Activated T-cell treated with anti-CD3 and anti-CD28 coated beads, Interleukin-2, amount 50 U/mL, for 72 hours (primary cell): ENCODE measurements around the gene NAA25. TPM values are rescaled to one million over a fixed set of nuclear protein-coding genes. Genes with fewer than 3 reads are reported as not detected.
"Not testable (repeated sequence)": the region's sequence is repeated elsewhere in the genome, so short reads cannot be mapped to it uniquely, and the experiment has no call there.

Source experiments
- ATAC-seq, 2 donors: fragments of 150-1000 bp; cut with Tn5 transposase; replicated peaks in 1 of 2; 2 replicates each; pipeline ENCODE4 v1.10.0; 2021; ENCODE audit warnings: moderate library complexity in 2 of 2, mild to moderate bottlenecking in 1 of 2
- DNase-seq, 2 donors: peaks; one replicate each; pipeline ENCODE4 v3.0.0; 2021 to 2022; ENCODE audit warnings: mixed read lengths in 1 of 2
- H3K27ac Mint-ChIP-seq: one replicate; pipeline ENCODE4 v1.8.0; 2022; ENCODE audit warnings: mild to moderate bottlenecking, moderate library complexity, mixed read lengths
- H3K27me3 Mint-ChIP-seq: one replicate; pipeline ENCODE4 v1.8.0; 2022; ENCODE audit warnings: low read depth, mixed read lengths
- H3K36me3 Mint-ChIP-seq, 2 donors: one replicate each; pipeline ENCODE4 v1.8.0; 2022; ENCODE audit warnings: mixed read lengths in 2 of 2, mild to moderate bottlenecking in 1 of 2; ENCODE audit not compliant: insufficient read depth in 2 of 2
- H3K4me1 Mint-ChIP-seq: one replicate; pipeline ENCODE4 v1.8.0; 2022; ENCODE audit warnings: low read depth, mixed read lengths
- H3K4me3 Mint-ChIP-seq, 2 donors: one replicate each; pipeline ENCODE4 v1.8.0; 2022; ENCODE audit warnings: mild to moderate bottlenecking in 2 of 2, mixed read lengths in 2 of 2, moderate library complexity in 2 of 2
- H3K9me3 Mint-ChIP-seq, 2 donors: one replicate each; pipeline ENCODE4 v1.8.0; 2022; ENCODE audit warnings: mixed read lengths in 2 of 2
- total RNA-seq, 2 donors: library from RNA; stranded (reverse); gene quantifications; one replicate each; pipeline ENCODE4 v1.2.3, GENCODE V29; 2022

The NAA25 gene
- total RNA-seq, 2 donors from 2014 or later, result 36.3 to 47.0 TPM

DNA sequence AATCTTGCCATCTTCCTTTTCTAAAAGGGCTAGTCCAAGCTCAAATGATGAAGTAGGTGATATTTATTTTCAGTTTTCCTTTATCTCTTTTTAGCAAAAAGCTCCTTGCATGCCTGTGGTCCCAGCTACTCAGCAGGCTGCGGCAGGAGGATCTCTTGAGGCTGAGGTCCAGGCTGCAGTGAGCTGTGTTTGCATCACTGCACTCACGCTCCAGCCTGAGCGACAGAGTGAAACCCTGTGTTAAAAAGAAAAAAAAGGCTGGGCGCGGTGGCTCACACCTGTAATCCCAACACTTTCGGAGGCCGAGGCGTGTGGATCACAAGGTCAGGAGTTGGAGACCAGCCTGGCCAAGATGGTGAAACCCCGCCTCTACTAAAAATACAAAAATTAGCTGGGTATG, 100.6 kb downstream of the NAA25 start:
- peaks cover 2 to 11% of the 10 kb centered on the region in 2 donors for H3K36me3 Mint-ChIP-seq
- H3K27me3 Mint-ChIP-seq, result no peaks in the 10 kb centered on the region
- ATAC-seq, result no peak
- no peak overlapping the region for H3K27ac Mint-ChIP-seq
- peaks cover 45% of the 10 kb centered on the region for H3K4me1 Mint-ChIP-seq
- no peak for DNase-seq
- no peaks in the 10 kb centered on the region for H3K9me3 Mint-ChIP-seq
- no peak overlapping the region for H3K4me3 Mint-ChIP-seq

DNA sequence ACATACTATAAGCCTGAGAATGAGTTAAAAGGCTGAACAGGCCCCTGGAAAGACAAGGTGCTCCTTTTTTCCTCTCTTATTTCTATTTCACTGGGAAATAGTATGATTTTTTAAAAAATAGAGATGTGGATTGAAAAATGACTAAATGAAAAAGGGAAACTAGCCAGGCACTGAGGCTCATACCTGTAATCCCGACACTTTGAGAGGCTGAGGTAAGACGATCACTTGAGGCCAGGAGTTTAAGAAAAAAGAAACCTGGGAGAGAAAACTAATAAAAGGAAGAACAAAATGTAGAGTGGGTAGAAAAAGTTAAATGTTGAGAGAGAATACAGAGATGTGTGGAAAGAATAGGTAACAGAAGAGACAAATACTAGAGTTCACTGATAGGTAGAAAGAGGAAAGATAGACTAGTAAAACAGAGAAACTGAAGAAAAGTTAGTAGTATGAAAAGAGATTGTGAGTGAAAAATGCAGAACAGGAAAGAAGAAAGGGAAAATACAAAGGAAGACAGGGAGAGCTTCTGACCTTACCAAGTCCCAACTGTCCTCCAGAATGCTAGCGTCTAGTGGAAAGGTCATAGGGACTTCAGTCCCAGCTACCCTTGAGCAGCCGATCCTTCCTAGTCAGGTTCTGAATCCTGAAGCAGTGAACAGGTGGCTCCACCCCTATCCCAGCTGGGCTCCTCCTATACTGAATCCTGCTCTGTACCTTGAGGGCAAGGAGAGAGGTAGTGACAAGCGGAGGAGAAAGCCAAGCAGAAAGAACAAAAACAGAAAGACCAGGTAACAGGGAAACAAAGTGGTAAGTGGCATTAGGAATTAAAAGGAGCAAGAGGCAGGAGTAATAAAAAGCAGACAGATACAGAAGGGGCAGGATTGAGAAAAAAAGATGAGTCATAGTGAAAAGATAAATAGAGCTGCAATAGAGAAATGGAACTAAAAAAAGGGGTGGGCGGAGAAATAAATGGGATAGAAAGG, 102.9 kb downstream of the NAA25 start:
- Mint-ChIP-seq H3K36me3 (peaks cover 0 to 6% of the 10 kb centered on the region in 2 donors), H3K27ac (peak overlapping the region; percentile 81), H3K27me3 (no peaks in the 10 kb centered on the region), H3K4me3 (peak overlapping the region in 1 of 2 donors; percentile 4), H3K4me1 (peaks cover 47% of the 10 kb centered on the region), H3K9me3 (no peaks in the 10 kb centered on the region)
- DNase-seq (no peak), ATAC-seq (no peak)

DNA sequence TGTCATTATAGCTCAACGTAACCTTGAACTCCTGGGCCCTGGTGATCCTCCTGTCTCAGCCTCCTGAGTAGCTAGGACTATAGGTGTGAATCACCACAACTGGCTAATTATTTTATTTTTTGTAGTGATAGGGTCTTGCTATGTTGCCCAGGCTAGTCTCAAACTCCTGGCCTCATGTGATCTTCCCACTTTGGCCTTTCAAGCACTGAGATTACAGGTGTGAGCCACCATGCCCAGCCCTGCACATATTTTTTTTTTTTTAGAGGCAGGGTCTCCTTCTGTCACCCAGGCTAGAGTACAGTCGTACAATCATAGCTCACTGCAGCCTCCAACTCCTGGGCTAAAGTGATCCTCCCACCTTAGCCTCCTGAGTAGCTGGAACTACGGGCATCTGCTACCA, 104.5 kb downstream of the NAA25 start:
- Mint-ChIP-seq H3K27ac (no peak overlapping the region), H3K36me3 (peaks cover 0 to 6% of the 10 kb centered on the region in 2 donors), H3K9me3 (no peaks in the 10 kb centered on the region), H3K4me3 (no peak overlapping the region), H3K27me3 (no peaks in the 10 kb centered on the region), H3K4me1 (peaks cover 48% of the 10 kb centered on the region)
- ATAC-seq (no peak), DNase-seq (no peak)

DNA sequence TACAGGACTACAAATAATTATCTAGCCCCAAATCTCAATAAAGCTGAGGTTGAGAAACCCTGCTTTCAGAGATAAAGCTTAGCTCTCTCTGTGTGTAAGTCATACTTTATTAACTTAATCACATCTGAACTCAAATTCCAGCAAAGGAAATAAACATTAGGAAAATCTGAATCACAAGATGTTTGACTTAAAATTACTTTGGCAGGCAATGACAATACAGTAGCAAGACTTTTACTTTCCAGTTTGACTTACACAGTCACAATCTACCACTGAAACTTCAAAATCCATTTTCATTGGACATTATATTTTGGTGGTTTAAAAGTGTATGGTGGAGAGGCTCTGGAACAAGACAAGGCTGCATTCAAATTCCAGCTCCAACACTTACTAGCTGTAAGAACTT, 107.0 kb downstream of the NAA25 start:
- Mint-ChIP-seq H3K4me1 (peaks cover 61% of the 10 kb centered on the region), H3K27ac (peak overlapping the region; percentile 97), H3K4me3 (peak overlapping the region; percentile 55 to 83), H3K36me3 (peaks cover 0 to 6% of the 10 kb centered on the region in 2 donors), H3K9me3 (no peaks in the 10 kb centered on the region), H3K27me3 (no peaks in the 10 kb centered on the region)
- DNase-seq, result no peak
- ATAC-seq, result peak; percentile 69 to 71

DNA sequence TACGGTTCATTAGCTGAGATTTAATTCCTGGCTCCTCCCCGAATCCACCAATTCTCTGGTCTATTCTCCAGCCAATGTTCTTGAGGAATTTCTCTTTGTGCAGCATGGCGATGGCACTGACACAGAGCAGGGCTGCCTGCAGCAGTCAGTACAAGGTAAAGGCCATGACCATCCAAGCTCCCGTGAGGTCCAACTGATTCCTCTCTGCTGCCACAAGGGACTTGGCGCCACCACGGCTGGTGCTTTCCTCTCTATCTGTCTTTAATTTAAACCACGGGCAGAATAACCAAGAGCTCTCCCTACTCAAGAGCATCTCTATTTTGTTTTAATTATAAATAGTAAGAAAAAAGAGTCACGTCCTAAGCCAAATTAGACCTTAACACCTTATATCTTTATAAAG, 107.8 kb downstream of the NAA25 start:
- peaks cover 0 to 6% of the 10 kb centered on the region in 2 donors for H3K36me3 Mint-ChIP-seq
- peak overlapping the region; percentile 97 for H3K27ac Mint-ChIP-seq
- no peak for ATAC-seq

DNA sequence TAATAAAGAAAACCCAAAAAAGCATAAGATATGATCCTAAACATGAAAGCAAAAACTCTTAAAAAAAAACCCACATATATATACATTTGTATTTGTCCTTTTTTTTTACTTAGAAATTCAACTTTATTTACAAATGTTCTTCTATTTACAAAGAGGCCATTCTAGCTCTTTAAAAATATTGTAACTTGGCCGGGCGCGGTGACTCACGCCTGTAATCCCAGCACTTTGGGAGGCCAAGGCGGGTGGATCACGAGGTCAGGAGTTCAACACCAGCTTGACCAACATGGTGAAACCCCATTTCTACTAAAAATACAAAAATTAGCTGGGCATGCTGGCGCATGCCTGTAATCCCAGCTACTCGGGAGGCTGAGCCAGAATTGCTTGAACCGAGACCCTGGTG, 109.5 kb downstream of the NAA25 start:
- Mint-ChIP-seq H3K4me1 (peaks cover 63% of the 10 kb centered on the region), H3K4me3 (peak overlapping the region in 1 of 2 donors; percentile 19)
- ATAC-seq, H3K27ac Mint-ChIP-seq, H3K36me3 Mint-ChIP-seq, H3K27me3 Mint-ChIP-seq, DNase-seq, H3K9me3 Mint-ChIP-seq: not testable (repeated sequence)

More for the DNA sequence above, 107.8 kb downstream of the NAA25 start:
- H3K9me3 Mint-ChIP-seq, result no peaks in the 10 kb centered on the region
- peak overlapping the region; percentile 39 to 84 for H3K4me3 Mint-ChIP-seq
- DNase-seq, result no peak
- peaks cover 54% of the 10 kb centered on the region for H3K4me1 Mint-ChIP-seq
- H3K27me3 Mint-ChIP-seq, result no peaks in the 10 kb centered on the region

DNA sequence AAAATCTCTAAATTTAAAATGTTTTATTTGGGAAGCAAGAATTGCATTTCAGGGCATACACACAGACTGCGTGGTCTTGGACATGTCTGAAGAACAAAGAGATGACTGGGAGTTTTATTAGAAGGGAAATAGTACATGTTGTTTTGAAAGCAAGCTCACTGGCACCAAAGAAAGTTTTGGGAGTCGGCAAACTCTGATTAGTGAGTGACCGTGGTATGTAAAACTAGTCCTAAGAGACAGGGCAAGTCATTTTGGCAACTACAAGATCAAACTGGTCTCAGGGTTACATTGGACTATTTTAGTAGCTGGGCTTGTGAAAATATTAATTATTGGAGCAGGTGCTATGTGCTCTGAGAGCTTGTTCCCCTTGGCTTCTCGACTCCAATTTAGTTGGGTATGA, 110.6 kb downstream of the NAA25 start:
- no peak for DNase-seq
- H3K4me3 Mint-ChIP-seq, result peak overlapping the region in 1 of 2 donors; percentile 10
- H3K4me1 Mint-ChIP-seq, result peaks cover 72% of the 10 kb centered on the region
- no peak for ATAC-seq
- H3K9me3 Mint-ChIP-seq, result no peaks in the 10 kb centered on the region
- H3K27me3 Mint-ChIP-seq, result no peaks in the 10 kb centered on the region
- H3K27ac Mint-ChIP-seq, result no peak overlapping the region
- peaks cover 0 to 3% of the 10 kb centered on the region in 2 donors for H3K36me3 Mint-ChIP-seq

DNA sequence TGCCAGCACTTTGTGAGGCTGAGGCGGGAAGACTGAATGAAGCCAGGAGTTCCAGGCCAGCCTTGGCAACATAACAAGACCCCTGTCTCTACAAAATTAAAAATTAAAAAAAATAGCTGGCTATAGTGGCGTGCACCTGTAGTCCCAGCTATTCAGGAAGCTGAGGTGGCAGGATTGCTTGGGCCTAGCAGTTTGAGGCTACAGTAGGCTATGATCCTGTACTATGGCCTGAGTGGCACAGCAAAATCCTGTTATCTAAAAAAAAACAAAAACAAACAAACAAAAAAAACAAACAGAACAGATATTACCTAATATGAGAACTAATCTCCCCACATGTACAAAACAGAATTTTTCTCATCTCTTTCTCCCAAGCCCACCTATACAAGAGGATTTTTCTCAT, 111.3 kb downstream of the NAA25 start:
- Mint-ChIP-seq H3K36me3 (no peaks in the 10 kb centered on the region), H3K27ac (peak overlapping the region; percentile 91), H3K27me3 (no peaks in the 10 kb centered on the region), H3K4me1 (peaks cover 73% of the 10 kb centered on the region), H3K9me3 (no peaks in the 10 kb centered on the region), H3K4me3 (peak overlapping the region in 1 of 2 donors; percentile 40)
- DNase-seq (no peak), ATAC-seq (no peak)

DNA sequence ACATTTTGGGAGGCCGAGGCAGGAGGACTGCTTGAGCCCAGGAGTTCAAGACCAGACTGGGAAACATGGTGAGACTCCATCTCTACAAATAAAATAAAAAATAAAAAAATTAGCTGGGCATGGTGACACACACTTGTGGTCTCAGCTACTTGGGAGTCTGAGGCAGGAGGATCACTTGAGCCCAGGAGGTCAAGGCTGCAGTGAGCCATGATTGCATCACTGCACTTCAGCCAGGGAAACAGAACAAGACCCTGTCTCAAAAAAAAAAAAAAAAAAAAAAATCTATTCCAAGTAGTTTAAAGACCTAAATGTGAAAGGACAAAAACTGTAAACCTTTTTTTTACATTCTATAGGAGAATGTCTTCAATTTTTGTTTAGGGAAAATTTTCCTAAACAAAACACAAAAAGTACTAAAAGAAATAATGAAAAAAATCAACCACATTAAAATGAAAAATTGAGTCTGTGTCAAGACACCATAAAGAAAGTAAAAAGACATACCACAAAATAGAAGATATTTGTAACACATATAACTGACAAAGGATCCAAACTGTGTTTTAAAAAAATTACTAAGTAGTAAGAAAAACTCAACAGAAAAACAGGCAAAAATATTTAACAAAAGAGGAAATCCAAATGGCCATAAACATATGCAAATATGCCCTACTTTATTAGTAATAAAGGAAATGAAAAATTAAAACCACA, 112.7 kb downstream of the NAA25 start:
- ATAC-seq, result no peak
- Mint-ChIP-seq H3K36me3 (no peaks in the 10 kb centered on the region), H3K9me3 (no peaks in the 10 kb centered on the region), H3K27ac (no peak overlapping the region), H3K4me1 (peaks cover 71% of the 10 kb centered on the region), H3K27me3 (no peaks in the 10 kb centered on the region), H3K4me3 (peak overlapping the region in 1 of 2 donors; percentile 95)
- no peak for DNase-seq

DNA sequence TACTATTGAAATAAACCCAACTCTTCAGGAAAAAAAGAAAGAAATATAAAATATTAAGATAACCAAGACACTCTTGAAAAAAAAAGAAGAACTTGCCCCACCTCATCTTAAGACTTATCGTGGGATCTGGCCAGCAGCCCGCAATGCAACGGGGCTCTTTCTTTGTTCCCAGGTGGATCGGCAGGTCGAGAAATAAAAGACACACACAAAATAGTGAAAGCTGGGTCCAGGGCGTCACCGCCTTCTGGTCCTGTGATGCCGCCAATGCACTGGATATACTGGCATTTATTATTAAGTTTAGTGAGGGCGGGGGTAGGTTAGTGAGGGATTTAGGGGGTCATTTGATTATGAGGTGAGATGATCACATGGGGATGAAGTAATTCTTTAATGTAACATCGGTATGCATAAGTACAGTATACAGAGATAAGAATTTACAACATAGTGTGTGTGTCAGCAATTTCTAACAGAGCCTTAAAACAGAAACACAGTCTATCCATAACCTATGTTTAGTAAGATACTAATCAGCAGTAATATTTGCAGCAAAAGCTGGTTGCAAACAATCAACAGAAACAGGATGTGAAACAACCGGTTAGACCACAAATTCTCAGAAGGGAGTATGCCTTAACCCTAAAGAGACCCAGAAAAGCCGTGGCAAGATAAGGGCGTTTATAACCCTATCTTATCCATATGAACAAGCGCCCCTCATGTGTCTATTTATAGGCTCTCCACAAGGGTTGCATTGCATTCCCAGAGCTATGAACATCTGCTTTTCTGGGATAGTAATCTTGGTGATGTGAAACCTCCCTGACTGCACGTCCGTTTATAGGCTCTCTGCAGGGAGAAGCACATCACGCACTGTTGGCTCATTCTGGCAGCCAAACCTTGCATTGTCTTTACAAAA, 114.1 kb downstream of the NAA25 start:
- H3K9me3 Mint-ChIP-seq, H3K27me3 Mint-ChIP-seq, DNase-seq, H3K36me3 Mint-ChIP-seq, ATAC-seq: not testable (repeated sequence)
- Mint-ChIP-seq H3K27ac (peak overlapping the region; percentile 86), H3K4me3 (peak overlapping the region; percentile 82 to 95), H3K4me1 (peaks cover 63% of the 10 kb centered on the region)

DNA sequence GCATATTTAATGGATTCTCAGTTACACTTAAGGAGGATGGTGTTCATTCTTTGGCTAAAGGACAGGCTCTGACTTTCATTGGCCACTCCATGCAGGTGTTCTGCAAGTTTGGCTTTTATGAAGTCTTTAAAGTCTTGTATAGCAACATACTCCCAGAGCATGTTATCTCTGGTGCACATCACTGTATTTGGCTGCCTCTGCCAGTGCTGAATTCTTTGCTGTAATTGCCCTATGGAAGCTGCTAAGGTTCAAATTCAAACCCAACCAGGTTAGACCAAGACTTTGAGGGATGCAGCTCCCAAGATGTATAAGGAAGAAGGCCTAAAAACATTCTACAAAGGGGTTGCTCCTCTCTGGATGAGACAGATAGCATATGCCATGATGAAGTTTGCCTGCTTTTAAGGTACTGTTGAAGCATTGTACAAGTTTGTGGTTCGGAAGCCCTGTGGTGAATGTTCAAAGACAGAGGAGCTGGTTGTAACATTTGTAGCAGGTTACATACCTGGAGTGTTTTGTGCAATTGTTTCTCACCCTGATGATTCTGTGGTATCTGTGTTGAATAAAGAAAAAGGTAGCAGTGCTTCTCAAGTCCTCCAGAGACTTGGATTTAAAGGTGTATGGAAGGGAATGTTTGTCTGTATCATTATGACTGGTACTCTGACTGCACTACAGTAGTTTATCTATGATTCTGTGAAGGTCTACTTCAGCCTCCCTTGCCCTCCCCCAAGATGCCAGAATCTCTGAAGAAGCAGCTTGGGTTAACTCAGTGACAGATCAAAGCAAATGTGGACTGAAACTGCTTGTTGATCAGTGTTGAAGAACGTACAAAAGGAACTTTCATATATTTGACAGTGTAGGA, 115.1 kb downstream of the NAA25 start:
- Mint-ChIP-seq H3K27ac (peak overlapping the region; percentile 3), H3K9me3 (no peaks in the 10 kb centered on the region), H3K27me3 (no peaks in the 10 kb centered on the region), H3K4me1 (peaks cover 57% of the 10 kb centered on the region), H3K4me3 (peak overlapping the region; percentile 82 to 95), H3K36me3 (no peaks in the 10 kb centered on the region)
- DNase-seq, result no peak
- peak; percentile 68 to 75 for ATAC-seq

DNA sequence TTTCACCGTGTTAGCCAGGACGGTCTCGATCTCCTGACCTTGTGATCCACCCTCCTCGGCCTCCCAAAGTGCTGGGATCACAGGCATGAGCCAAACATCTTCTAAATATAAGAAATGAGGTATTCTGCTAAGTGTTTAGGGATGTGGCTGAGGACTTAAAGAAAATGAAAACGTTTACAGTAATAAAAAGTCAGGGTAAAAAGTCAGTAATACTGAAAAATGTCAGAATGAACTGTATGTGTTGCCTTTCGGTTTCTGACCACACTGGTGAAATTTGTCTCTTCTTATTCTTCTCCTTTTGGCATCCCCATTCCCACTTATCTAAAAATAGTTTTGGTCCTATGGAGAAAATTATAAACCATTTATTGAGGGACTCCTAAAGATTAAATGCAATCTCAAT, 116.1 kb downstream of the NAA25 start:
- ATAC-seq (peak; percentile 20 to 34), DNase-seq (no peak)
- no peaks in the 10 kb centered on the region for H3K27me3 Mint-ChIP-seq
- peak overlapping the region; percentile 50 to 95 for H3K4me3 Mint-ChIP-seq
- H3K27ac Mint-ChIP-seq, result peak overlapping the region; percentile 46
- H3K4me1 Mint-ChIP-seq, result peaks cover 52% of the 10 kb centered on the region
- no peaks in the 10 kb centered on the region for H3K36me3 Mint-ChIP-seq
- H3K9me3 Mint-ChIP-seq, result no peaks in the 10 kb centered on the region
